Natural killer cell (primary cell): ENCODE data around the gene FBXW5. TPM values are rescaled to one million over a fixed set of nuclear protein-coding genes. Genes with fewer than 3 reads are reported as not detected.

ENCODE experiments used
- ATAC-seq, 3 donors: fragments of 150-1000 bp in 2 of 3; fragments of 200-7000 bp in 1 of 3; cut with Tn5 transposase; 1 replicate in 1 of 3; 2 replicates in 2 of 3; pipeline ENCODE4 v1.10.0; 2021; ENCODE audit warnings: mild to moderate bottlenecking in 2 of 3, moderate library complexity in 2 of 3
- DNase-seq, 2 donors: peaks; one replicate each; pipeline versions ENCODE4 v3.0.0 to v3.0.0-alpha.2; 2013 to 2021; ENCODE audit warnings: mixed read lengths in 1 of 2
- H3K27ac ChIP-seq: one replicate; pipeline ENCODE4 v1.5.1; 2013; ENCODE audit warnings: mild to moderate bottlenecking, low read length
- H3K27me3 ChIP-seq: one replicate; pipeline ENCODE4 v1.6.1; 2013; ENCODE audit warnings: low read length; ENCODE audit not compliant: control insufficient read depth, insufficient read depth
- H3K36me3 ChIP-seq: one replicate; pipeline ENCODE4 v1.6.1; 2013; ENCODE audit warnings: low read length; ENCODE audit not compliant: control insufficient read depth, insufficient read depth
- H3K4me1 ChIP-seq: one replicate; pipeline ENCODE4 v1.6.1; 2013; ENCODE audit warnings: low read length; ENCODE audit not compliant: control insufficient read depth, insufficient read depth
- H3K4me3 ChIP-seq: one replicate; pipeline ENCODE4 v1.5.1; 2013; ENCODE audit warnings: low read length
- H3K9me3 ChIP-seq: one replicate; pipeline ENCODE4 v1.6.1; 2013; ENCODE audit warnings: low read length; ENCODE audit not compliant: control insufficient read depth, insufficient read depth
- H3K27ac Mint-ChIP-seq, 2 donors: one replicate each; pipeline ENCODE4 v1.8.0; 2022; ENCODE audit warnings: mild to moderate bottlenecking in 2 of 2, mixed read lengths in 2 of 2, moderate library complexity in 1 of 2
- H3K27me3 Mint-ChIP-seq, 2 donors: one replicate each; pipeline ENCODE4 v1.8.0; 2022; ENCODE audit warnings: low read depth in 2 of 2, mixed read lengths in 2 of 2
- H3K36me3 Mint-ChIP-seq: one replicate; pipeline ENCODE4 v1.8.0; 2022; ENCODE audit warnings: mixed read lengths
- H3K4me1 Mint-ChIP-seq, 2 donors: one replicate each; pipeline ENCODE4 v1.8.0; 2022; ENCODE audit warnings: mixed read lengths in 2 of 2
- H3K4me3 Mint-ChIP-seq: one replicate; pipeline ENCODE4 v1.8.0; 2022; ENCODE audit warnings: mild to moderate bottlenecking, moderate library complexity, mixed read lengths
- H3K9me3 Mint-ChIP-seq, 2 donors: one replicate each; pipeline ENCODE4 v1.8.0; 2022; ENCODE audit warnings: mixed read lengths in 2 of 2
- CTCF ChIP-seq: fragments of 200-600 bp; IDR thresholded peaks from one replicate; pipeline ENCODE4 v1.8.0; 2022; ENCODE audit warnings: antibody characterized with exemption
- WGBS: methylation state at CpG from one replicate; pipeline ENCODE4 v1.1.7; 2013; ENCODE audit warnings: missing lambda C conversion rate; ENCODE audit not compliant: insufficient coverage; 5-methylcytosine and 5-hydroxymethylcytosine counted together
- intact Hi-C: fragments of 100-400 bp; cut with micrococcal nuclease; formaldehyde crosslinking; loops from one replicate; pipeline ENCODE4 v1.14.2; 2022
- total RNA-seq, 4 donors: library from RNA; stranded (reverse); fragments of 120-200 nt in 1 of 4; gene quantifications; one replicate each; pipeline versions ENCODE4 v1.2.3 to v1.2.4, GENCODE V29; 2013 to 2022

FBXW5 gene
- total RNA-seq, 3 donors from 2014 or later (not counting 1 experiment from before 2014, with no cell fraction given) = 117 to 144 (median 136) TPM

- peaks cover 0 to 4% of the 10 kb centered on the region in 2 donors for H3K27me3 Mint-ChIP-seq
- Histone ChIP-seq H3K4me1 (peaks cover 35% of the 10 kb centered on the region), H3K9me3 (no peaks in the 10 kb centered on the region), H3K36me3 (peaks cover 16% of the 10 kb centered on the region), H3K27me3 (peaks cover 2% of the 10 kb centered on the region), H3K27ac (no peak overlapping the region), H3K4me3 (no peak overlapping the region)
- WGBS = 87% methylated on average over 10 of the region's 10 CpGs
- no peak for ATAC-seq
- no peak for TF ChIP-seq CTCF
- H3K9me3 Mint-ChIP-seq = no peaks in the 10 kb centered on the region
- intact Hi-C loops = no loop called here
- H3K4me3 Mint-ChIP-seq = peak overlapping the region; percentile 38
- peak overlapping the region; percentile 92 to 96 for H3K27ac Mint-ChIP-seq
- no peaks in the 10 kb centered on the region for H3K36me3 Mint-ChIP-seq
- peaks cover 15 to 41% of the 10 kb centered on the region in 2 donors for H3K4me1 Mint-ChIP-seq
- no peak for DNase-seq
Measured at GRCh38 chr9:136990242-136990911, 45.8 kb upstream of the FBXW5 start.

- intact Hi-C loops = no loop called here
- Mint-ChIP-seq H3K4me1 (peaks cover 13 to 39% of the 10 kb centered on the region in 2 donors), H3K27me3 (peaks cover 0 to 7% of the 10 kb centered on the region in 2 donors), H3K9me3 (no peaks in the 10 kb centered on the region), H3K36me3 (no peaks in the 10 kb centered on the region), H3K27ac (no peak overlapping the region), H3K4me3 (no peak overlapping the region)
- Histone ChIP-seq H3K9me3 (no peaks in the 10 kb centered on the region), H3K36me3 (peaks cover 9% of the 10 kb centered on the region), H3K27ac (no peak overlapping the region), H3K27me3 (peaks cover 11% of the 10 kb centered on the region), H3K4me3 (no peak overlapping the region), H3K4me1 (peaks cover 31% of the 10 kb centered on the region)
- no peak for DNase-seq
- 96% methylated on average over 4 of the region's 4 CpGs for WGBS
- no peak for ATAC-seq
- TF ChIP-seq CTCF = no peak
Measured at GRCh38 chr9:136988872-136989271, 44.3 kb upstream of the FBXW5 start.

DNA sequence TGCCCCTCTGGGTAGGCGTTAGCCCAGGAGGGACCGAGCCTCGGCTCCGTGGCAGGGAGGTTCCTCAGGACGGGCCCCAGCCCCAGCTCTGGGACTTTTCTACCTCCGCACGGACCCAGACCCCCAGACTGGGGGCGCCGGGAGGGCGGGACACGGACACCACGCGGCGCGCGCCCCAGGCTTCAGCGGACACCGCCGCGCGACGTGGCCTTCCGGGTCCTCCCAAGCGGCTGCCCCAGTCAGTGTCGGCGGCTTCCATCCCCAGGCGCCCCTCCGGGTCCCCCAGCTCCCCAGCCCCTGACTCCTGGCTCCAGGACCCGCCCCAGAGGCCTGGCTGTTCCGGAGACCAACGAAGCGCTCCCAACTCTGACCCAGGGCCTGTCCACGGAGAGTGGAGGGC is 41.3 kb upstream of the FBXW5 start:
- TF ChIP-seq CTCF = no peak
- Histone ChIP-seq H3K9me3 (no peaks in the 10 kb centered on the region), H3K27ac (no peak overlapping the region), H3K27me3 (peaks cover 11% of the 10 kb centered on the region), H3K36me3 (no peaks in the 10 kb centered on the region), H3K4me3 (no peak overlapping the region), H3K4me1 (peaks cover 8% of the 10 kb centered on the region)
- Mint-ChIP-seq H3K9me3 (no peaks in the 10 kb centered on the region), H3K27me3 (peaks cover 0 to 11% of the 10 kb centered on the region in 2 donors), H3K36me3 (no peaks in the 10 kb centered on the region), H3K4me1 (peaks cover 4 to 17% of the 10 kb centered on the region in 2 donors), H3K27ac (no peak overlapping the region), H3K4me3 (no peak overlapping the region)
- DNase-seq (no peak), ATAC-seq (no peak)
- 22% methylated on average over 33 of the region's 33 CpGs for WGBS
- intact Hi-C loops = no loop called here
